CD4-positive, alpha-beta T cell treated with Interleukin-15 for 4 hours (primary cell): ENCODE results near the gene SLC37A1.

Source experiments
- DNase-seq: peaks from one replicate; pipeline ENCODE4 v3.0.0-alpha.2; 2020; ENCODE audit warnings: low spot score

Gene SLC37A1

DNA sequence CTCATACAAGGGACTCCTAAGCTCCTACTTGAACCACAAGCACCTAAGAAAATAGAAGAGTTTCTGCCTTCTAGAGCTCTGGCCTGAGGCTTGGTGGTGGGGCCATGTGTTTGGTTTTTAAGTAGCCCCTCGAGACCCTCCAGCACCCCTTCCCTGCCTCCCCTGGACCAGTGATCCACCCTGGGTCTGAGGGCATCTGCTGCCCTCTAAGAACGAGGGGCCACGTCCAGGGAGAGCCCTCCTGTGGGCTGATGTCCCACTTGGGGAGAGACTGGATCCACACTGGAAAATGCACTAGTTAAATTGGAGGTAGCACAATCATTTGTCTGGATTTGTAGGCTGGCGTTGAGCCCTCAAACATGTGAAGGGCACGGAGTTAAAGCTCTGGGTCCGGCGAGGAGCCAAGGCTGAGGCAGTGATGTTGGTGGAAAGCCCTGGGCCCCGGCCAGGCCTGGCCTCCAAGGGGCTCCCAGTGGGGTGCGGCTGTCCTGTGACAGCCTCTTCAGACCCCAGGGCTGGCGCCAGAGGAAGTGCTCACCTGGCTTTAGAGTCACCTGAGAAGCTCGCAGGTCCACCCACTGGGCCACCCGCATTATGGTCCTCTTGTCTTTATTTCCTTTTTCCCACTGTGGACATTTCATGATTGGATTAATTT, 65.2 kb downstream of the SLC37A1 start:
- DNase-seq: no peak

- DNase-seq: no peak
Observed at GRCh38 chr21:42579456-42580075, 65.9 kb downstream of the SLC37A1 start.

DNA sequence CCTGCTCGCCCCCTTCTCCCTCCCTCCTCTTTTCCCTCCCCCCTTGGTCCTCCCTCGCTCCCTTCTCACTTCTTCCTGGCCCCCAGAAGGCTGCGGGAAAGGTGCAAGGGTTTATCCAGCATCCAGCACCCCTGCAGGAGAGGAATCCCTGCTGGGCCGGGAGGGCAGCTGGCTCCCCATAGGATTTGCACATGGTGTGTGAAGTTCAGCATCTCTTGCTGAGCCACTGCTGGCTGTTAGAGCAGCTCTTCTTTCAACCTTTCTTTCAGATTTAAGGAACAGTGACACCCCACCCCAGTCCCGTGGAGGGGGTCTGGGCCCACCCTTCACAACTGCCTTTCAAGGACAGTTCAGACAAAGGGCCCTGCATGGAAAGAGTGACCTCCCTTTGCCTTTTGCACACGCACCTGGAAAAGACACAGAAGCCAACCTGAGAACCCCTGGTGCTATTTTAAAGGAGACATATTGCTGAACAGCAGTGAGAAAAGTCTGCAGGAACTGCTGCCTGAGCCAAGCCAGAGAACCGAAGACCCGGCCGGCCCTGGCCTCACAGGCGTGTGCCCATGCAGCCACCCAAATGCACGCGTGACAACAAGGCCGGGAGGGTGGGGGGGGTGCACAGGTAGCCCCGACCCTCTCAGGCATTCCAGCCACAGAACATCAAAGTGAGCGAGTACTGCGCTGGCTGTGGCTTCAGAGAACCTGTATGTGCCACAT, 66.6 kb downstream of the SLC37A1 start:
- DNase-seq: no peak

DNA sequence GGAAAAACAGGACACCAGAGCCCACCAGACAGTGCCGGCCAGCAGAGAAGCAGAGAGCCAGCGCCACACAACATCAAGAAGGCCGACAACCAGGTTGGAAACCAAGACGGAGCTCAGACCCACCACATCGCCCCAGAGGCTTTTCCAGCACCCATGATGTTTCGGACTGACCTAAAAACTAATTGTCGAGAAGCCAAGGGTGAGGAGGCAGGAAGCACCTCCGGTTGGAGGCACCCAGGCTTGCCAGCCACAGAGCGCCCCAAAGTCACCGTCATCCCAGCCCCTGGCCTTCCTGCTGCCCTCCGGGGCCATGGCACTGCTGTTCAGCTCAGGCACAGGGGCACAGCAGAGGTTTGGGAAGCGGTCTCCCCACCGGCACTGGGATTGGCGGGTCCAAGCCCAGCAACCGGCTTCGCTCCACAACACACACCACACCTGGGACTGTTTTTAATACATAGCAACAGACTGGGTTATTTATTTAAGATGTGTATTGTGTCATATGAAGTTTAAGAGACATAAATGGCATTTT, 67.2 kb downstream of the SLC37A1 start:
- no peak for DNase-seq

GRCh38 chr21:42581336-42581992, 67.8 kb downstream of the SLC37A1 start:
- DNase-seq: no peak

DNA sequence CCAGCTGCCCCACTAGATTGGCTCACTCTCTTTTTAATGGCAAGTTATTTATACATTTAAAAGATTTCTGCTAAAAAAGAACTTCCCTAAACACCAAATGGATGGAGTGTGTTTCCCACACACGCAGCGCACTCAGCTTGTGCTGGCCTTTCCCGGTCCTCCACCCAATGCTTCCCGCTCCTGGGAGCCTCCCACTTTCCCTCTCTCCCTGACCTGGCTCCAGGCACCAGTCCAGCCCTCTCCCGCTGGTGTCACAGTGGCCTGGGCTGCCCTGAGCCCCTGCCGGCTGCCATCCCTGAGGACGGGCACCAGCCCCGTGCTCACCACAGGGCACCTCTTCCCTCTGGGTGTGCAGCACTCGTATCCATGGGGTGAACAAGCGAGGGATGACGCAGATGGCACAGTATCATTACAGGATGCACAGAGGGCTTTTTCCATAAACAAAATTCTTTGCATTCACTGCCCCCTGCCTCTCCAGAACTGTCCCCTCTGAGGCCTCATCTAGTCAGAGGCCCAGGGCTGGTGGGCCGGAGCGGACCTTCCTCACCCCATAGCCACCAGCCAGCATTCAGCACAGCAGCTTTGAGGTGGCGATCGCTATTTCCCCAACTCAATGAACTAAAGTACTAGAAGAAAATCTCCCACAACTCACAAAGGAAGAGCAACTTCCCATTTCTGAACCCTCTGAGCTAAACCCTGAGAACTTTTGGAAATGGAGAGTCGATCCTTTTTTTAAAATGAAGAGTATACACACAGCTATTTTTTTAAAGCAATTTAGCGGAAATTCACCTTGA, 68.5 kb downstream of the SLC37A1 start:
- no peak for DNase-seq

DNA sequence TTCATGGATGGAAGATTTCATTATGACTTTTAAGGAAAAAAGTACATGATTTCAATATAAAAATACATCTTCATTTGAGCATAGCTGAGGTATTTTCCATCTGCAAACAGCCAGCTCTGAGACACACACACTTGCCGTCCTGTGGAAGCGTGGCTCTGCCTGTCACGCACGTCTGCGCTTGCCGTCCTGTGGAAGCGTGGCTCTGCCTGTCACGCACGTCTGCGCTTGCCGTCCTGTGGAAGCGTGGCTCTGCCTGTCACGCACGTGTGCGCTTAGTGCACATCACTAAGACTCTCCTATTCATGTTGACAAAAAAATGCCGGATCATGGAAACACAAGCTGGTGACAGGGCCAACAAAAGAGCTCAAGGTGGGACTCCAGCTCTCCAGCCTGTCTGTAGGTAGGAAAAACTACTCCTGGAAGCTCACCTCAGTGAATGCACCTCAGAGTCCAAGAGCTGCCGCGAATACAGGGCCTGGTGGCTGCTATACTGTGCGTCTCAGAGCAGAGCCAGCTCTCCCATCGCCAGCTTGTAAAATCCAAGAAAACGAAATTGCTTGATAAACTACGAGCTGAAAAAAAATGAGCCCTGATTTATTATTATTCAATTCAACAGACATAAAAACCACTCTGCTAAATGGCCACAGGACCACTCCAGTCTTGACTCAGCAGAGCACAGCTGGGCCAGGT, 69.3 kb downstream of the SLC37A1 start:
- DNase-seq: no peak

DNA sequence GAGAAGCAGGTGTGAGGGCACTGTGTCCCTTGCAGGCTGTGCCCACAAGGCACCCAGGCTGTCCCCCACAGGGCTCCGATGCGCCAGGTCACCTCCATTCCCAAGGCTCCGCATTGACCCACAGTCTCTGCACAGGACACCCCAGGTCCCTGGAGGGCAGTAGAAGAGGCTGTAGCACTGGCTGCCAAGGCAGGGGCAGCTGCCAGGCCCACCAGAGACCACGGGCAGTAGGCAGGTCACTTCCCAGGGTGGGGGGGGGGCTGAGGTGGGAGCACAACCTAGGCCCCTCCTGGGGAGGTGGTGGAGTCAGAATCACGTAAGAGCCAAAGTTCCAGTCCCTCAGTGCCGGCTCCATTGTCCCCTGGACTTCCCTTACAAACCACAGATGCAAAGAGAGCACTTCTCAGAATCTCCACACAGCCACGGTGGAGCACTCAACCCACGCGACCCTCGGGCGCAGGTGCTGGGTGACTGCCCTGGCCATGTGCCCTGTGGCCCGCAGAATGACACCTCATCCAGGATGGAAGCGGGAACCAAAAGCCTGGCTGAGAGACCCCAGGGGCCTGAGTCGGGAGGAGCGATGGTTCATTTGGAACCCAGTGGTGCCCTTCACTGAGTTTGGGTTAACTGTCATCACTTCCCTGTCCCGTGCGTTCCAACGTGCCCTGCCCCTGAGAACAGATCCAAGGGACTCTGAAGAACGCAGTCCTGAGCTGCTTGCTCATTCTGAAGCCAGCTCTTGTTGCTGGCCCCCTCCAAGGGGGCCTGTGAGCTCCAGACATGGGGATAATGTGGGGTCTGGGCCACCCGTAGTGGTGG, 70.0 kb downstream of the SLC37A1 start:
- DNase-seq: no peak

GRCh38 chr21:42584296-42584641, 70.6 kb downstream of the SLC37A1 start:
- DNase-seq: no peak

- no peak for DNase-seq
Observed at GRCh38 chr21:42585881-42586280, 72.2 kb downstream of the SLC37A1 start.

DNA sequence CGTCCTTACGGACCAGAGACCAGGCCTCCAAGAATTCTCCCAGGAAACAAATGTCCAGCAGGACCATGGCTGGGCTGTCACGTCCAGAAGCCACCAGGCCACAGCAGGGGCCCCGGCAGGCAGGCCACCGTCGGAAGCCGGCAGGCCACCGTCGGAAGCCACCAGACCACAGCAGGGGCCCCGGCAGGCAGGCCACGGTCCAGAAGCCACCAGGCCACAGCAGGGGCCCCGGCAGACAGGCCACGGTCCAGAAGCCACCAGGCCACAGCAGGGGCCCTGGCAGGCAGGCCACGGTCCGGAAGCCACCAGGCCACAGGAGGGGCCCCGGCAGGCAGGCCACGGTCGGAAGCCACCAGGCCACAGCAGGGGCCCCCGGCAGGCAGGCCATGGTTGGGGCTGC, 72.8 kb downstream of the SLC37A1 start:
- DNase-seq: no peak

GRCh38 chr21:42587036-42587435, 73.4 kb downstream of the SLC37A1 start:
- DNase-seq: no peak

- DNase-seq: peak; percentile 8
Observed at GRCh38 chr21:42590431-42591131, 76.9 kb downstream of the SLC37A1 start.

GRCh38 chr21:42591170-42591869, 77.7 kb downstream of the SLC37A1 start:
- DNase-seq: no peak

GRCh38 chr21:42592156-42592820, 78.6 kb downstream of the SLC37A1 start:
- no peak for DNase-seq

GRCh38 chr21:42593007-42593814, 79.6 kb downstream of the SLC37A1 start:
- DNase-seq: peak; percentile 65

DNA sequence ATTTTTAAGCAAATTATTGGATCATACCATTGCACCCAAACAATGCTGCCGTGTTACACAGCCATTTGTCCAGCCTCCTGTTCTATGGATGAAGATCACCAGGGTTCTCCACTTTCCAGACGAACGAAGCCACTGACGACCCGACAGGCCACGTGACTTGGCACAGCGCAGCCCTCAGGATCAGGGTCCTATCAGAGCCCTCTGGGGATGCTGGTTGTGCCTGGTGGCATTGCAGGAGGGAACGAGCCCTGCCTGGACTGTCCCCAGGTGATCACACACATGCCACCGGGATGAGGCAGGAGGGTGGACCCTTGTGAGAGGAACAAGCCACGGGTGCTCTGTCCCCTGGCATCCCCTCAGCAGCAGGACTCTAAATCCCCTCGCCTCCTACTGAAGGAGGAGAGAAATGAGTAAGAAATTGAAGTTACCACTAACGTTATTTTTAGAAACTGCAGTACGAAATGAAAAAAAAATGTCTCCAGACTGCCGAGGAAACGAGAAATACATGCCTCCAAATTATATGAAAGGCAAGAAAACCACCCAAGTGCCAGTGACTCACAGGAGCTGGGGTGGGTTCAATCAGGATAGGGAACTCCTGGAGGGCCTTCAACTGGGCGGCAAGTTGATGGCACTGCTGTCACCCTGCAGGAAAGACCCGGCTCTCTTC, 81.1 kb downstream of the SLC37A1 start:
- no peak for DNase-seq
